Measurements from ENCODE around the gene BAIAP3. TPM values are rescaled to one million over a fixed set of nuclear protein-coding genes. Genes with fewer than 3 reads are reported as not detected.

Gene BAIAP3
- total RNA-seq, 1 donor from 2014 or later: 2.3 TPM

GRCh38 chr16:1385232-1385631 is 51.8 kb downstream of the BAIAP3 start:
- no peaks in the 10 kb centered on the region for H3K9me3 Mint-ChIP-seq
- no peak for DNase-seq (ENCODE audit: low spot score in 2 of 2, unreplicated experiment in 2 of 2)
- no peak for TF ChIP-seq CTCF (IDR thresholded peaks at IDR 0.05; ENCODE audit: unreplicated experiment)
- peaks cover under 1% of the 10 kb centered on the region for H3K4me1 Mint-ChIP-seq
- peaks cover 8% of the 10 kb centered on the region for H3K36me3 Mint-ChIP-seq
- no peak overlapping the region for H3K4me3 Mint-ChIP-seq
- H3K27ac Mint-ChIP-seq: no peak overlapping the region
- peaks cover under 1% of the 10 kb centered on the region for H3K27me3 Mint-ChIP-seq (ENCODE audit: low read depth)

- no peaks in the 10 kb centered on the region for H3K4me1 Mint-ChIP-seq
- no peak for DNase-seq (ENCODE audit: low spot score in 2 of 2, unreplicated experiment in 2 of 2)
- no peak for TF ChIP-seq CTCF (IDR thresholded peaks at IDR 0.05; ENCODE audit: unreplicated experiment)
- no peaks in the 10 kb centered on the region for H3K9me3 Mint-ChIP-seq
- H3K4me3 Mint-ChIP-seq: no peak overlapping the region
- H3K36me3 Mint-ChIP-seq: peaks cover 13% of the 10 kb centered on the region
- no peak overlapping the region for H3K27ac Mint-ChIP-seq
- H3K27me3 Mint-ChIP-seq (ENCODE audit: low read depth): no peaks in the 10 kb centered on the region
Measured at GRCh38 chr16:1387331-1387730, 53.9 kb downstream of the BAIAP3 start.

- TF ChIP-seq CTCF (IDR thresholded peaks at IDR 0.05; ENCODE audit: unreplicated experiment): no peak
- H3K4me1 Mint-ChIP-seq: no peaks in the 10 kb centered on the region
- no peak overlapping the region for H3K27ac Mint-ChIP-seq
- H3K36me3 Mint-ChIP-seq: peaks cover 19% of the 10 kb centered on the region
- H3K9me3 Mint-ChIP-seq: no peaks in the 10 kb centered on the region
- H3K27me3 Mint-ChIP-seq (ENCODE audit: low read depth): no peaks in the 10 kb centered on the region
- no peak for DNase-seq (ENCODE audit: low spot score in 2 of 2, unreplicated experiment in 2 of 2)
- no peak overlapping the region for H3K4me3 Mint-ChIP-seq
Measured at GRCh38 chr16:1389762-1390161, 56.3 kb downstream of the BAIAP3 start.

GRCh38 chr16:1390239-1390779 is 56.9 kb downstream of the BAIAP3 start:
- H3K4me3 Mint-ChIP-seq: no peak overlapping the region
- no peak overlapping the region for H3K27ac Mint-ChIP-seq
- H3K27me3 Mint-ChIP-seq (ENCODE audit: low read depth): no peaks in the 10 kb centered on the region
- H3K36me3 Mint-ChIP-seq: peaks cover 17% of the 10 kb centered on the region
- H3K9me3 Mint-ChIP-seq: no peaks in the 10 kb centered on the region
- no peak for TF ChIP-seq CTCF (IDR thresholded peaks at IDR 0.05; ENCODE audit: unreplicated experiment)
- H3K4me1 Mint-ChIP-seq: no peaks in the 10 kb centered on the region
- no peak for DNase-seq (ENCODE audit: low spot score in 2 of 2, unreplicated experiment in 2 of 2)

- no peak for DNase-seq (ENCODE audit: low spot score in 2 of 2, unreplicated experiment in 2 of 2)
- H3K27me3 Mint-ChIP-seq (ENCODE audit: low read depth): no peaks in the 10 kb centered on the region
- no peak for TF ChIP-seq CTCF (IDR thresholded peaks at IDR 0.05; ENCODE audit: unreplicated experiment)
- H3K4me1 Mint-ChIP-seq: no peaks in the 10 kb centered on the region
- peaks cover 19% of the 10 kb centered on the region for H3K36me3 Mint-ChIP-seq
- H3K4me3 Mint-ChIP-seq: no peak overlapping the region
- no peaks in the 10 kb centered on the region for H3K9me3 Mint-ChIP-seq
- H3K27ac Mint-ChIP-seq: no peak overlapping the region
Measured at GRCh38 chr16:1392826-1393225, 59.4 kb downstream of the BAIAP3 start.

Data from mesothelial cell of epicardium (in vitro differentiated cells).